ENCODE measurements around the gene DSCAML1. TPM values are rescaled to one million over a fixed set of nuclear protein-coding genes. Genes with fewer than 3 reads are reported as not detected.

DSCAML1 gene
- total RNA-seq, 1 experiment from 2014 or later = 0.15 TPM

- Histone ChIP-seq H2BK20ac (ENCODE audit: low read depth, low read length, poor library complexity, severe bottlenecking) (no peak overlapping the region), H3K18ac (ENCODE audit: insufficient read length, low read depth, low read length) (no peak overlapping the region), H2BK120ac (ENCODE audit: low read depth, low read length, poor library complexity, severe bottlenecking) (no peak overlapping the region), H2BK15ac (ENCODE audit: low read depth, low read length) (no peak overlapping the region), H3K4me1 (ENCODE audit: insufficient read depth, low read length) (no peaks in the 10 kb centered on the region), H3K27ac (ENCODE audit: insufficient read length, low read depth, low read length) (no peak overlapping the region), H3K9ac (ENCODE audit: extremely low read depth, insufficient read length, low read length) (no peak overlapping the region), H4K20me1 (ENCODE audit: control insufficient read depth, insufficient read depth, insufficient read length) (no peaks in the 10 kb centered on the region), H3K79me2 (ENCODE audit: insufficient read depth, low read length) (no peaks in the 10 kb centered on the region), H2AFZ (ENCODE audit: low read length) (no peak overlapping the region), H4K91ac (ENCODE audit: insufficient read length, low read depth, low read length) (no peak overlapping the region), H3K23ac (ENCODE audit: insufficient read length, low read depth, low read length) (no peak overlapping the region), H2AK5ac (ENCODE audit: insufficient read length, low read length) (no peak overlapping the region), H3K23me2 (ENCODE audit: insufficient read length, low read depth, low read length, poor library complexity, severe bottlenecking) (no peaks in the 10 kb centered on the region), H2BK12ac (ENCODE audit: insufficient read length, low read depth, low read length) (no peak overlapping the region), H4K8ac (replicated peaks; ENCODE audit: insufficient read length, low read depth, low read length) (no peak overlapping the region), H3K14ac (ENCODE audit: insufficient read depth, low read length) (no peak overlapping the region), H3K79me1 (ENCODE audit: insufficient read depth, low read depth, low read length, poor library complexity, severe bottlenecking) (no peaks in the 10 kb centered on the region), H3K4ac (ENCODE audit: low read depth, low read length) (no peak overlapping the region), H4K5ac (ENCODE audit: insufficient read length, low read depth, low read length) (no peak overlapping the region), H3K56ac (ENCODE audit: insufficient read length, low read depth, low read length) (no peak overlapping the region), H3K9me3 (ENCODE audit: control insufficient read depth, low read depth, low read length) (no peaks in the 10 kb centered on the region), H3T11ph (ENCODE audit: low read length) (no peak overlapping the region), H3K4me2 (ENCODE audit: insufficient read depth, insufficient read length, low read length) (no peak overlapping the region), H3K27me3 (ENCODE audit: insufficient read depth, low read length) (no peaks in the 10 kb centered on the region), H2BK5ac (ENCODE audit: insufficient read length, low read length) (no peak overlapping the region)
- Mint-ChIP-seq H3K27ac (no peak overlapping the region), H3K4me1 (peaks cover 6 to 19% of the 10 kb centered on the region in 2 experiments), H3K9me3 (no peaks in the 10 kb centered on the region; a peak in 1 of 5 replicates), H3K27me3 (ENCODE audit: low read depth) (peaks cover 3% of the 10 kb centered on the region; the same call in 1 of the 2 replicates), H3K4me3 (no peak overlapping the region), H3K36me3 (ENCODE audit: insufficient read depth in 1 of 3, low read depth in 3 of 3) (no peaks in the 10 kb centered on the region)
- no CpG with 5 or more reads among the region's 4 CpGs for WGBS (ENCODE audit: extremely low coverage, insufficient read length, low lambda C conversion rate)
- TF ChIP-seq, protein P1, sequence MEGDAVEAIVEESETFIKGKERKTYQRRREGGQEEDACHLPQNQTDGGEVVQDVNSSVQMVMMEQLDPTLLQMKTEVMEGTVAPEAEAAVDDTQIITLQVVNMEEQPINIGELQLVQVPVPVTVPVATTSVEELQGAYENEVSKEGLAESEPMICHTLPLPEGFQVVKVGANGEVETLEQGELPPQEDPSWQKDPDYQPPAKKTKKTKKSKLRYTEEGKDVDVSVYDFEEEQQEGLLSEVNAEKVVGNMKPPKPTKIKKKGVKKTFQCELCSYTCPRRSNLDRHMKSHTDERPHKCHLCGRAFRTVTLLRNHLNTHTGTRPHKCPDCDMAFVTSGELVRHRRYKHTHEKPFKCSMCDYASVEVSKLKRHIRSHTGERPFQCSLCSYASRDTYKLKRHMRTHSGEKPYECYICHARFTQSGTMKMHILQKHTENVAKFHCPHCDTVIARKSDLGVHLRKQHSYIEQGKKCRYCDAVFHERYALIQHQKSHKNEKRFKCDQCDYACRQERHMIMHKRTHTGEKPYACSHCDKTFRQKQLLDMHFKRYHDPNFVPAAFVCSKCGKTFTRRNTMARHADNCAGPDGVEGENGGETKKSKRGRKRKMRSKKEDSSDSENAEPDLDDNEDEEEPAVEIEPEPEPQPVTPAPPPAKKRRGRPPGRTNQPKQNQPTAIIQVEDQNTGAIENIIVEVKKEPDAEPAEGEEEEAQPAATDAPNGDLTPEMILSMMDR (conservative IDR thresholded peaks at IDR 0.05) = no peak
- no peak for DNase-seq
Measured at GRCh38 chr11:117642396-117642795, 154.6 kb downstream of the DSCAML1 start.

All from H9 (cell line).